HK-2 (cell line): ENCODE measurements around the gene OR4C12.
"Not testable (repeated sequence)": the region's sequence is repeated elsewhere in the genome, so short reads cannot be mapped to it uniquely, and the experiment has no call there.

Experiments used
- DNase-seq: peaks from one replicate; pipeline ENCODE4 v3.0.0-alpha.2; 2018; ENCODE audit not compliant: unreplicated experiment

The OR4C12 gene

DNA sequence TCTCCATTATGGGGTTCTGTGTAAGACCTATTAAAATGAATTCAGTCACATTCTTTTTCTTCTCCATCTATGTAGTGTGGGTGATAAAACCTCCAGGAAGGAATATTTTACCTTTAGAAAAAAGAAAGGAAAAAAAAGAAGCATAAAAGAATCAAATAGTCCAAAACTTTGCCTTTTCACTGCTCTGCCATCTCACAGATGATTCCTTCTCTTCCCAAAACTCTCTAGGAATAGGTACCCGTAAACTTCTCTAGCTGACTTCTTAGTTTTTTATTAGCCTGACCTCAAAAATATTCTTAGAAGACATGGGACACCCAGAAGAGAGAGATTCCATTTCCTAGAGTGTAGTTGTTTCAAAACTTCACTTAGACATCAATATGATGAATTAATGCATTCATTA, at the start of gene OR4C12:
Gene OR4C12 (minus strand): TSS at position 101 of the 400 bp plus-strand sequence. CDS start 34 bp downstream, at position 67.
- DNase-seq: not testable (repeated sequence)

DNA sequence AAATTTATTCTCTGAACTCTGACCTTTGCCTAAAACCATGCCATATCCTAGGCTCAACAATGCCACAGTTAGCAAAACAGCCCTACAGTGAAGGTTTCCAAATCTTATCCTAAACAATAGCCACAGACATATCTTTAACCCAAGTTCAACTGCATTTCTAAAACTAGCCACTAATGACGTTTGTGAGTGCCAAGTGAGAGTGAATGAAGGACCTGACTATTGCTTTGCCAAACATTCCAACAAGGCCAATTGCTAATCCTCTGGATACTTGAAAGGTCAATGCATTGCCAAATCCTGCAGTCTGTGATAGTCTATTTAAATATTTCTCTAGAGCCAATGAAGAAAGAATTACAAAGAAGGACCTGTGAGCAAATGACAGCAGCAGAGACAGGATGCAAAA, 47.9 kb upstream of the OR4C12 start:
- no peak for DNase-seq

DNA sequence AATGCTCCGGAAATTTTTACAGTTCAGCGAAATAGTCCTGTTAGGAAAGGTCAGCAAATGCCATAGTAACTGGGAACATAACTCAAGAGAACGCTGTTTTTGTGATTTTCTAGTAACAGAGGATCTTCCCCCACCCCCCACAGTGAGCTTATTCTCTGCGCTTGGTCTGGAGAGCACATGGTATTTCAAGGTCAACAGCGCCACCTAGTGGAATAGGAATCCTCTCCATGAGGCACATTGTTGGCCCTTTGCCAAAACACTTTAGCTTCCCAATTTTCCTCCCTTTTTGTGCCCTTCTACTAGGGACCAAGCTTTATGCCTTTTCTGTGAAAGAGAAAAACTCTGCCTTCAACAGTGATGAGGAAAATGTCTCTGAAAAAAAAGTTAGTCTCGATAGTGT, 13.2 kb upstream of the OR4C12 start:
- peak; percentile 34 for DNase-seq

DNA sequence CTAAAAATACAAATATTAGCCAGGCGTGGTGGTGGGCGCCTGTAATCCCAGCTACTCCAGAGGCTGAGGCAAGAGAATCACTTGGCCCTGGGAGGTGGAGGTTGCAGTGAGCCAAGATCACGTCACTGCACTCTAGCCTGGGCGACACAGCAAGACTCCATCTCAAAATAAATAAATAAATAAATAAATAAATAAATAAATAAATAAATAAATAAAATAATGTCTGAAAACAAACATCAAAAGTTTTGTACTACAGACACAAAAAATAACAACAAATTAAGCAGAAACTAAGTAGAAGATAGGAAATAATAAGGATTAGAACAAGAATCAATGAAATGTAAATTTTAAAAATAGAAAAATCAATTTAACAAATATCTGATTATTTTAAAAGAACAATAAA, 8.9 kb downstream of the OR4C12 start:
- DNase-seq: not testable (repeated sequence)

DNA sequence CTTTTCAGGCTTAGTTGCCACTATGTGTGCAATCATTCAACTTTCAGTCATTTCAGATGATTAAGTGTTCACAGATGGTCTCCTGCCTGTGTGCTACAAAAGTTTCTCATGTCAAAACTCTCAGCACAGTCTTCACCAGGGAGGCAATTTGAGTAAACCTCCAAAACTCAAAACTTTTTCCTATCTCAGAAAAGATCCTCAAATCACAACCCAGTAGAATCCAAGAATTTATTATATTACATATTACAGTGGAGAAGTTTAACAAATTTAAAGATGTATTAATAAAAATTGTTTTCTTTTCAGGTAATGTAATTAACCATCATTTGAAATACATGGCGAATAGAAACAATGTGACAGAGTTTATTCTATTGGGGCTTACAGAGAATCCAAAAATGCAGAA, 30.2 kb downstream of the OR4C12 start, which contains the start of gene OR4C13:
Gene OR4C13 (plus strand): TSS at position 301 of the 400 bp plus-strand sequence. CDS start 32 bp downstream, at position 333.
- no peak for DNase-seq

DNA sequence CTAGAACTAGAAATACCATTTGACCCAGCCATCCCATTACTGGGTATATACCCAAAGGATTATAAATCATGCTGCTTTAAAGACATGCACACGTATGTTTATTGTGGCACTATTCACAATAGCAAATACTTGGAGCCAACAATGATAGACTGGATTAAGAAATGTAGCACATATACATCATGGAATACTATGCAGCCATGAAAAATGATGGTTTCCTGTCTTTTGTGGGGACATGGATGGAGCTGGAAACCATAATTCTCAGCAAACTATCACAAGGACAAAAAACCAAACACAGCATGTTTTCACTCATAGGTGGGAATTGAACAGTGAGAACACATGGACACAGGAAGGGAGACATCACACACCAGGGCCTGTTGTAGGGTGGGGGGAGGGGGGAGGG, 33.6 kb downstream of the OR4C12 start:
- DNase-seq: not testable (repeated sequence)
